Bronchial epithelial cell (primary cell): Measurements from ENCODE around the gene ADAMTSL3. TPM values are rescaled to one million over a fixed set of nuclear protein-coding genes. Genes with fewer than 3 reads are reported as not detected.
"Not testable (repeated sequence)": the region's sequence is repeated elsewhere in the genome, so short reads cannot be mapped to it uniquely, and the experiment has no call there.

ENCODE experiments used
- DNase-seq: peaks from one replicate; pipeline ENCODE4 v3.0.0-alpha.2; 2010; ENCODE audit warnings: low read depth
- FAIRE-seq: peaks from 2 replicates; lab custom pipeline; 2011; peaks lifted over from hg19 to GRCh38; lab: Jason Lieb, UNC
- H3K27me3 ChIP-seq: 2 replicates; pipeline ENCODE4 v1.5.1; 2011; ENCODE audit warnings: low read length; ENCODE audit not compliant: control insufficient read depth, insufficient read depth
- H3K36me3 ChIP-seq: 2 replicates; pipeline ENCODE4 v1.5.1; 2011; ENCODE audit warnings: low read length; ENCODE audit not compliant: control insufficient read depth, insufficient read depth
- H3K4me3 ChIP-seq: 2 replicates; pipeline ENCODE4 v1.5.1; 2011; ENCODE audit warnings: mild to moderate bottlenecking, low read depth, low read length, control low read depth
- total RNA-seq: library from RNA; depleted of rRNA; stranded (reverse); fragments of >200 nt; gene quantifications from 2 replicates; pipeline ENCODE4 v1.2.1, GENCODE V29; 2014
- TF ChIP-seq, protein P1 (sequence below): IDR thresholded peaks from 2 replicates; pipeline ENCODE4 v1.5.1; 2011; ENCODE audit warnings: mild to moderate bottlenecking, moderate library complexity, low read length, control low read depth, inconsistent platforms; ENCODE audit not compliant: insufficient read depth, severe bottlenecking

The ADAMTSL3 gene
- total RNA-seq, 1 donor from 2014 or later: 0.79 TPM

GRCh38 chr15:84079885-84080777, 426.2 kb downstream of the ADAMTSL3 start:
- TF ChIP-seq, protein P1, sequence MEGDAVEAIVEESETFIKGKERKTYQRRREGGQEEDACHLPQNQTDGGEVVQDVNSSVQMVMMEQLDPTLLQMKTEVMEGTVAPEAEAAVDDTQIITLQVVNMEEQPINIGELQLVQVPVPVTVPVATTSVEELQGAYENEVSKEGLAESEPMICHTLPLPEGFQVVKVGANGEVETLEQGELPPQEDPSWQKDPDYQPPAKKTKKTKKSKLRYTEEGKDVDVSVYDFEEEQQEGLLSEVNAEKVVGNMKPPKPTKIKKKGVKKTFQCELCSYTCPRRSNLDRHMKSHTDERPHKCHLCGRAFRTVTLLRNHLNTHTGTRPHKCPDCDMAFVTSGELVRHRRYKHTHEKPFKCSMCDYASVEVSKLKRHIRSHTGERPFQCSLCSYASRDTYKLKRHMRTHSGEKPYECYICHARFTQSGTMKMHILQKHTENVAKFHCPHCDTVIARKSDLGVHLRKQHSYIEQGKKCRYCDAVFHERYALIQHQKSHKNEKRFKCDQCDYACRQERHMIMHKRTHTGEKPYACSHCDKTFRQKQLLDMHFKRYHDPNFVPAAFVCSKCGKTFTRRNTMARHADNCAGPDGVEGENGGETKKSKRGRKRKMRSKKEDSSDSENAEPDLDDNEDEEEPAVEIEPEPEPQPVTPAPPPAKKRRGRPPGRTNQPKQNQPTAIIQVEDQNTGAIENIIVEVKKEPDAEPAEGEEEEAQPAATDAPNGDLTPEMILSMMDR: no peak
- DNase-seq (peak; percentile 17), FAIRE-seq (peak; percentile 86)
- Histone ChIP-seq H3K36me3 (no peaks in the 10 kb centered on the region), H3K4me3 (peak overlapping the region; percentile 36), H3K27me3 (no peaks in the 10 kb centered on the region)

- not testable (repeated sequence) for H3K27me3 ChIP-seq, H3K4me3 ChIP-seq, FAIRE-seq, H3K36me3 ChIP-seq
- peak; percentile 48 for DNase-seq
Measured at GRCh38 chr15:84080778-84081084, 426.8 kb downstream of the ADAMTSL3 start.

GRCh38 chr15:84081391-84082168, 427.7 kb downstream of the ADAMTSL3 start:
- FAIRE-seq: no peak
- DNase-seq: no peak
- TF ChIP-seq, protein P1: no peak
- H3K36me3 ChIP-seq: no peaks in the 10 kb centered on the region
- no peaks in the 10 kb centered on the region for H3K27me3 ChIP-seq
- H3K4me3 ChIP-seq: no peak overlapping the region

DNA sequence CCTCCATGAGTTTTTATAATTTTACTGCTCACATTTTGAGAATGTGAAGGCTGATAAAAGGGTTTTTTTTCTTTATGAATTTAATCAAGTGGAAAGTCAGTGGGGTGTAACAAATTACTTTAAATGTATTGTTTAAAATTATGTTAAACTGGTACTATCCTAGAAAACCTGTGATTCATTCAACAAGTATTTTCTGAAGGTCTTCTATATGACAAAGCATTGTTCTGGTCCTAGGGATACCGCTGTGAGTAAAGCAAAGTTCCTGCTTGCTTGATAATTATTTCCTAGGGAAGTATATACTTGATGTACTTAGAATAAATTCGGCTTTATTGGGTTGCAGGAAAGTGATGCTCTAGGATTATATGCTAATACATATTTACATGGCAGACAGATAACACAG, 428.8 kb downstream of the ADAMTSL3 start:
- FAIRE-seq (no peak), DNase-seq (peak; percentile 35)
- TF ChIP-seq, protein P1: no peak
- H3K4me3 ChIP-seq: no peak overlapping the region
- H3K36me3 ChIP-seq: no peaks in the 10 kb centered on the region
- no peaks in the 10 kb centered on the region for H3K27me3 ChIP-seq

DNA sequence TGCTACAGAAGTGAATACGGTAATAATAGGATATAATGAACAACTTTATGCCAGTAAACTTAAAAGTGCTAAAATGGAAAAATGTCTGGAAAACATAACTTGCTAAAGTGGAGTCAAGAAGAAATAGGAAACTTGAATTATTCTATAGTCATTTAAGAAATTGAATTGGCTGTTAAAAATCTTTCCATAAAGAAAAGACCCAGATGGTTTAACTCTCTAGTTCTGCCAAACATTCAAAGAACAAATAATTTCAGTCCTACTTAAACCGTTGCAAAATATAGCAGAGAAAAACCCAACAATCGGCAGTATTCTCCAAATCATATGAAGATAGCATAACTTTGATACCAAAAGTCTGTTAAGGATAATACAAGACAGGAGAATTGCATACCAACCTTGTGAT, 432.1 kb downstream of the ADAMTSL3 start:
- H3K27me3 ChIP-seq, H3K36me3 ChIP-seq, H3K4me3 ChIP-seq, FAIRE-seq, DNase-seq: not testable (repeated sequence)

Other genes starting within 250 kb of the ADAMTSL3 start
- 0.51 and 1.1 TPM in 2 replicates for gene SH3GL3, start 206.8 kb upstream of the ADAMTSL3 start, total RNA-seq